NCI-H187 (cell line): ENCODE data around the gene CA7.
A peak's percentile ranks its signal among the peaks of the same experiment; 100 is the strongest.
"Not testable (repeated sequence)": the region's sequence is repeated elsewhere in the genome, so short reads cannot be mapped to it uniquely, and the experiment has no call there.

Source experiments
- DNase-seq, 2 experiments: peaks; one replicate each; lab custom pipeline; 2025; lab: John Stamatoyannopoulos, UW

CA7 gene

DNA sequence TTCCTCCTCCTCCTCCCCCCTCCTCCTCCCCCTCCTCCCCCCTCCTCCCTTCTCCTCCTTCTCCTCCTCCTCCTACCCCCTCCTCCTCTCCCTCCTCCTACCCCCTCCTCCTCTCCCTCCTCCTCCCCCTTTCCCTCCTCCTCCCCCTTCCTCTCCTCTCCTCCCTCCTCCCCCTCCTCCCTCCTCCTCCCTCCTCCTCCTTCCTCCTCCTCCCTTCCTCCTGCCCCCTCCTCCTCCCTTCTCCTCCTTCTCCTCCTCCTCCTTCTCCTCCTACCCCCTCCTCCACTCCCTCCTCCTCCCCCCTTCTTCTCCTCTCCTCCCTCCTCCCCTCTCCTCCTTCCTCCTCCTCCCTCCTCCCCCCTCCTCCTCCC lies 29.5 kb downstream of the CA7 start:
- no peak for DNase-seq

DNA sequence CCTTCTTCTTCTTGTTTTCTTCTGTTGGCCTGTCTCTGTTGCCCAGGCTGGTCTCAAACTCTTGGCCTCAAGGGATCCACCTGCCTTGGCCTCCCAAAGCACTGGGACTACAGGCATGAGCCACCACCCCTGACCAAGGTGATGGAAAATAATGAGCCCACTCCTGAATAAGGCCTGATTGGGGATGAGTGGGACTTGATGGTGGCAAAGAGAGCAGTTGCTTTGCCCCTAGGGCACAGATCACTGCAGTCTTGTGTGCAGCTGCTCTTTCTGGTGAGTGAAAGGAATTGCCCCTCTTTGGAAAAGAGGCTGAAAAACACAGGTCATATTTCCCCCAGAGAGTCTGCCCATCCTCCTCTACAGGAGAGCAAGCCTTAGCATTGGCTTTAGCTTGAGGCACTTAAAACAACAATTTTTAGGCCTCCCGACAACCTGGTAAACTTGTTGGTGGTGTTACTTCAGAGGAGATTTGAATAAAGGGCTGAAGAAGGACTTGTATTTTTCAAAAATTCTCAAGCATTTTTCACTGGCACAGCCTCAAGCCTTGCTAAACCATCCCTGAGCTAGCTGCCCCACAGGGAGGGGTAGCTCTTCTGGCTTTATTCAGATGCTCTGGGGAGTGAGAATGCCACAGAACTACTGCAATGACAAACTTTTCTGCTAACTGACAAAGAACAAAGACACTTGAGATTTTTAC lies 30.0 kb downstream of the CA7 start:
- DNase-seq = no peak

DNA sequence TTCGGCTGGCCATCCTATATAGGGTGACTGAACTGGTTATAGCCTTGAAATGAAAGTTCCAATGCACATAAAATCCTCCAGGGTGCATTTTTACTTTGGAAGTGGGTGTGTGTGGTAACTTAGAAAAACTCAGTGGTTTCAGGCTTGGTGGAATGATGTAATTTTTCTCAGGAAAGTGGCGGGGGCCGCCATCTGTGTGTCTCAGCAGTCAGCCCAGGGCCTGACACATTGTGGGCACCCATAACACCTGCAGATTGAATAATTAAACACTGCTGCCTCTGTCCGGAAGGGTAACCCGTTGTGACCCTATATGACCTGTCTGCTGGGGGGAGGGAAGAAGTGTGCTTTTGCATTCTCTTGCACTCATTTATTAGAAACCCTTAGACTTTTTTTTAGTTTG lies 33.9 kb downstream of the CA7 start:
- no peak for DNase-seq

DNA sequence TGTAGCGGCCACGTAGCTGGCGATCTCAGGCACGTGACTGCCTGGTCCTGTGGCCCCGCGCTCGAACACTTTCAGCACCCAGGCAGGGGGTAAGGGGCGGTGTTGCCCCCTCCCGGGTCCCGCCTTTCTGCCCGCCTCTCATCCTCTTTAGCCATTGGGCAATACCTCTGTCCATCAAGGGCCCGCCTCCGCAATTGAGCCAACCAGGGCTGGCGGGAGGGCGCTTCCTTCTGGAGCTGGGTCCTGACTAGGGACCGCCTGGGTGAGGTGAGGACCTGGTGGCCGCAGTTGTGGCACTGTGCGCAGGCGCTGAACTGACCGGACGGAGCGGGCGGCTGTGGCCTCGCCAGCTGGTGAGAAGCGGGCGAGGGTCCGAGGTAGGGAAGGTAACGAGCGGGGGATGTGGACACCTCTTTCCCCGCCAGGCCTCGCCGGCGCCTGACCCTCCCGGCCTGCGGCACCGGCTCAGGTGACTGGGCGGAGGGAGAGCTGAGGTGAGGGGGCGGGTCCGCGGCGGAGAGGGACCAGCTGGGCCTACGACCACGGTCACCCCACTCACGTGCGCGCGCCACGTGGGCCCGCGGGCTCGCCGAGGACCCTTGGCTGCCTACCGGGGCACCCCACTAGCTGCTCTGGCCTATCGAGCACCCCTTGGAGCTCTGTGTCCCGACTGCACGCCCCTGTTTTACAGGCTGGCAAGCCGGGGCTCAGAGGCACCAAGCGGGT lies 36.2 kb downstream of the CA7 start, which contains the start of gene PDP2:
Gene PDP2 (plus strand): TSS at position 228 of the 726 bp plus-strand sequence. CDS start 3,770 bp downstream, outside the sequence.
- peak; percentile 46 to 86 for DNase-seq

DNA sequence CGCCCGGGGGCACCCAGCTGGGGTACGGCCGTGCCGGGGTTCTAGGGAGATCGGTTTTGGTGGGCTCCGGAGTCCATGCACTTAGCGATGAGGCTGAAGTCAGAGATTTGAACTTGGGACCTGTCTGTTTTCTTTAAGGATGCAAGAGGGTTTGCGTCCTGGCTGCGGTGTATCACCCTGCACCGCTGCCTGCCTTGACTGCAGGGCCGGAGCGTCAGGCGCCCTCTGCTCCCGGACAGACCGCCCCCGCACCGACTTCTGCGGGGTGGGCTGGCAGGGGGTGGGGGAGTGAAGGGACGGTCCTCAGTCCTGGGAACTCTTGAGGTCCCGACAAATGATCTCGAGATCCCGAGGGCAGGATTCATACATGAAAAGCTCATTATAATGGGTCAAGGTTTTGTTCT lies 36.8 kb downstream of the CA7 start:
- no peak for DNase-seq

DNA sequence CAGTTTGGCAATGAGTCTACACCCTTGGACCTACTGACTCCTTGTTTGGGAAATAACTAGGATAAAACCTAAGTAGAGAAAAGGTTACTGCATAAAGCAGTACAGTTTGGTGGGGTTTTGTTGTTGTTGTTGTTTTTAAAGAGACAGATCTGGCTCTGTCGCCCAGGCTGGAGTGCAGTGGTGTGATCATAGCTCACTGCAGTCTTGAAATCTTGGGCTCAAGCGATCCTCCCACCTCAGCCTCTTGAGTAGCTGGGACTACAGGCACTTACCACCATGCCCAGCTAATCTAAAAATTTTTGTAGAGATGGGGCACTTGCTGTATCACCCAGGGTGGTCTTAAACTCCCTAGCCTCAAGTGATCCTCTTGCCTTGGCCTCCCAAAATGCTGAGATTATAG lies 37.3 kb downstream of the CA7 start:
- no peak for DNase-seq

DNA sequence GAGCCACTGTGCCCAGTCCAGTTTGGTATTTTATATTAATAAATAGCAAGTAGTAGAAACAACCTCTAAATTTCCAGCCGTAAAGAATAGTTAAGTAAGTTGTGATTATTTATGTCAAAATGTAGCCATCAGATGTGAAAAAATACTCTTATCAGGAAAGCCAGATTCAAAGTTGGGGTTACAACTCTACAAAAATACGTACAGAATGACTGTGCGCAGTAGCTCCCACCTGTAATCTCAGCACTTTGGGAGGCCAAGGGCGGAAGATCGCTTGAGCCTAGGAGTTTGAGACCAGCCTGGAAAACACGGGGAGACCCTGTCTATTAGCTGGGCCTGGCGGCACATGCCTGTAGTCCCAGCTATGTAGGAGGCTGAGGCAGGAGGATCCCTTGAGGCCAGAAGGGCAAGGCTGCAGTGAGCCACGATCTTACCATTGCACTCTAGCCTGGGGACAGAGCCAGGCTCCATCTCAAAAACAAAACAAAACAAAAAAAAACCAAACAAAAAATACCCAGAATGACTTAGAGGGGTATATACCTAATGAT lies 37.8 kb downstream of the CA7 start:
- DNase-seq = no peak

DNA sequence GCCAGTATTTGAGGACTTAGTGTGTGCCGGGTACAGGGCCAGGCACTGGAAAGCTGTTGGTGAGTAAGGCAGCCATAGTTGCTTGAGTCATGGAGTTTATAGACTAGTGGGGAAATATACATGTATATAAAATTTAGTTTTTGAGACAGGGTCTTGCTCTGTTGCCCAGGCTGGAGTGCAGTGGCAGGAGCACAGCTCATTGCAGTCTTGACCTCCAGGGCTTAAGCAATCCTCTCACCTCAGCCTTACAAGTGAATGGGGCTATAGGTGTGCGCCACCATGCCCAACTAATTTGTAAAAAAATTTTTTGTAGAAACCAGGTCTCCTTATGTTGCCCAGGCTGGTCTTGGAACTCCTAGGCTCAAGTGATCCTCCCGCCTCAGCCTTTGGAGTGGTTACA lies 38.5 kb downstream of the CA7 start:
- DNase-seq = no peak

DNA sequence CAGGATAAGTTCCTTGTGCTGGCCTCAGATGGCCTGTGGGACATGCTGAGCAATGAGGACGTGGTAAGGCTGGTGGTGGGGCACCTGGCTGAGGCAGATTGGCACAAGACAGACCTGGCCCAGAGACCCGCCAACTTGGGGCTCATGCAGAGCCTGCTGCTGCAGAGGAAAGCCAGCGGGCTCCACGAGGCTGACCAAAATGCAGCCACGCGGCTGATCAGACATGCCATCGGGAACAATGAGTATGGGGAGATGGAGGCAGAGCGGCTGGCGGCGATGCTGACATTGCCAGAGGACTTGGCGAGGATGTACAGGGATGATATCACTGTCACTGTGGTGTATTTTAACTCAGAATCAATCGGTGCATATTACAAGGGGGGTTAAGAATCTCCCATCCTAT lies 41.3 kb downstream of the CA7 start:
- DNase-seq = no peak

DNA sequence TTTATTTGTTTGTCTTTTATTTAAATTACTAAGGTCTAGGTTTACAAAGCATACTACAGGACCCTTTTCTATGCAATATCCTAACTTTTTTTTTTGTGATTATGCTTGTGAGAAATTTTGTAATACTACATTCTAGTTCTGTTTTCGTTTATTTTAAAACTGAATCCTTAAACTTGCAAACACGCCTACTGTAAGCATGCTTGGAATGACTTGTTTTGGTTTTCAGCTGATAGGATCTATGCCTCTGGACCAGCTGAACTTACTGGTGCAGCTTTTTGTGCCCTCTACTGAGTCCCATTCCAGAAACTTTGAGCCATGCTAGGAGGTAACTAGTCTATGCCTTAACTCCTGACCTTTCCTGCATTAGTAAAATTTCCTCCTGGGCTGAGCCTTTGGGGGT lies 42.1 kb downstream of the CA7 start:
- DNase-seq = no peak

DNA sequence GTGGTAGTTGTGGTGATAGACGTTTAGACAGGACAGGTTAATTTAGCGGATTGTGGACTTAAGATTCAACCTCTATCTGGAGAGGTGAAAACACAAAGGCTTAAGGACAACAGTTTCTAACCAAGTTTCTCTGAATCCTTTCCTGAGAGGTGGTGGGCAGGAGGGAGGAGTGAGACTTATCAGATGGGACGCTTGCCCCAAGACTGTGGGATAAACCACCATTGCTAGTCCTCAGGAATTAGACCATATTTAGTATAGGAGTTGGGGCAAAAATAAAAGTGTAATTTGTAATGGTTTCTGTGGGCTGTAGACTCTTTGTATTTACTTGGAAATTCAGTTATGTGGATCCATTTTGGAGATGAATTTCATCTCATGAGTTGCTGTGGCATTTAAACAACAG lies 42.7 kb downstream of the CA7 start:
- no peak for DNase-seq

DNA sequence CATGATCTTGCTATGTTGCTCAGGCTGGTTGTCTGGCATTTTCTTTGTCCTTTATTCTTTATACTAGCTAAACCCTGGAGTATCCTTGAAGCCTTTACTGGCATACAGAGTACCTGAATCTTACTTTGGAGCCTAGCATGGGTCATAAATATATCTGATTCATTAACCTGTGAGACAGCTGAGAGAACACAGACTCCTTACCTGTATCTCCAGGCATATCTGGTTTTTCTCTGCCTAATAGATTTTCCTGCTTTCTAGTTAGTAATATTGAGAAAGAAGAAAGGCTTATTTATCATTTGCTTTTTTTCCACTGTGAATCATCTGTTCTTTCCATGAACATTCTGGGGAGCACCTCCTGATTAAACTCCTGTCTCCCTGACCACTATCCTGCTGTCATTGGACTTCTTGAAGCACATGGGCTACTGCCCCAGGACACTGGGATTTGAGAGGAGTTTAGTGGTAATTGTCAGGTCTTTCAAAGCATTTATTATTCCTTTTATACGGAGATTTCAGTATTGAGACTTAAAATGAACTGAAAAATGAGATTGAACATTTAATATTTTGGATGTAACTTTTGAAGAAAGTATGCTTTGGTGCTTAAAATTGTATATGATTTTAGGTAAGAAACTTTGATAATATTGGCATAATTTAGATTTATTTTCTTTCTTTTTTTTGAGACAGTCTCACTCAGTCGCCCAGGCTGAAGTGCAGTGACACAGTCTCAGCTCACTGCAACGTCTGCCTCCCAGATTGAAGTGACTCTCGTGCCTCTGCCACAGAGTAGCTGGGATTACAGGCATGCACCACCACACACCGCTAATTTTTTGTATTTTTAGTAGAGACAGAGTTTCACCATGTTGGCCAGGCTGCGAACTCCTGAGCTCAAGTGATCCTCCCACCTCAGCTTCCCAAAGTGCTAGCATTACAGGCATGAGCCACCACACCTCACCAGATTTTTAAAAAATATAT lies 44.7 kb downstream of the CA7 start:
- DNase-seq = no peak

DNA sequence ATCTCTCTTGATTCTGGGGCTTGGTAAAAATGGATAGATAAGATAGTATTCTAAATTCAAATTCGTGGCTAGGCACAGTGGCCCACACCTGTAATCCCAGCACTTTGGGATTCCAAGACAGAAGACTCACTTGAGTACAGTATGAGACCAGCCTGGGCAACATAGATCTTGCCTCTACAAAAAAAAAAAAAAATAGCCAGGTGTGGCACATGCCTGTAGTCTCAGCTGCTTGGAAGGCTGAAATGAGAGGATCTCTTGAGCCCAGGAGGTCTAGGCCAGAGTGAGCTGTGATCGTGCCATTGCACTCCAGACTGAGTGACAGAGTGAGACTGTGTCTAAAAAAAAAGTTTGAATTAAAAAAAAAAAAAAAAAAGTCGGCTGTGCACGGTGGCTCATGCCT lies 45.4 kb downstream of the CA7 start:
- DNase-seq = no peak

DNA sequence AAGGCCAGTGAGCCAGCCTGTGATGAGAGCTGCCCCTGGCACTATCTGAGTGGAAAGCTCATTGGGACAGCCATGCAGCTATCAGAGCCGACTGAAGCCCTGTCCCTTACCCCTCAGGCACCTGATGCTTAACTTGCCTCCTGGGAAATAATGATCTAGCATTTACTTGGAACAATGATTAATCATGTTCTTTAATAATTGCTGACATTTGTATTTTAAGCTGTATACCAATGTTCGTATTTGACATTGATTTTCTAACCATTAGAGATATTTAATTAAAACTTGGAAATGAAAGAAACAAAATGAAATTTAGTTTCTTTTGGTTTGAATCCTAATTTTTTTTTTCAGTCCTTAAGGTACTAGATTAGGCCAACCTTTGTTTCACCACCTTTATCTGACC lies 46.6 kb downstream of the CA7 start:
- DNase-seq = no peak

DNA sequence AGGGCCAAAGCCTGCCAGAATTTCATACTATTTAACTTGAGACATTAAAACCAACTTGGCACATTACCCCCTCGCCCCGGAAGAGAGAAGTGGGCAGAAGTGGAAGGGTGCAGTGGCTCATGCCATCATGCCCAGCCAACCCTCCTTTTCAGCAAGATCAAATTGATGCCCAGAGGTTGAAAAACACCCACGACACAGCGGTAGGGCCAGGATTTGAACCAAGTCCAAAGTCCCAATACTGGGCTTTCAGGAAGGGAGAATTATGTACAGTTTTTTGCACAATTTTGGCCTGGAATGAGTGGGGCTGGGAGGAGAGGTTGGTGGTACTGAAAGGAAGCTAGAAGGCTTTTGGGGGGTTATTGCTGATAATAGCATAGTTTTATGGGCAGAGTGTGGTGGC lies 47.1 kb downstream of the CA7 start:
- DNase-seq = no peak

DNA sequence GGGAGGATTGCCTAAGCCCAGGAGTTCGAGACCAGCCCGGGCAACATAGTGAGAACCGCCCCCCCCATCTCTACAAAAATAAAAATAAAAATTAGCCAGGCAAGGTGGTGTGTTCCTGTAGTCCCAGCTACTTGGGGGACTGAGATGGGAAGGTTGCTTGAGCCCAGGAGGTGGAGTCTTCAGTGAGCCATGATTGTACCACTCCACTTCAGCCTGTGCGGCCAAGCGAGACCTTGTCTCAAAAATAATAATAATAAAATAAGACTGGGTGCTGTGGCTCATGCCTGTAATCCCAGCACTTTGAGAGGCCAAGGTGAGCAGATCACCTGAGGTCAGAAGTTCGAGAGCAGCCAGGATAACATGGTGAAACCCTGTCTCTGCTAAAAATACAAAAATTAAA lies 47.6 kb downstream of the CA7 start:
- no peak for DNase-seq

DNA sequence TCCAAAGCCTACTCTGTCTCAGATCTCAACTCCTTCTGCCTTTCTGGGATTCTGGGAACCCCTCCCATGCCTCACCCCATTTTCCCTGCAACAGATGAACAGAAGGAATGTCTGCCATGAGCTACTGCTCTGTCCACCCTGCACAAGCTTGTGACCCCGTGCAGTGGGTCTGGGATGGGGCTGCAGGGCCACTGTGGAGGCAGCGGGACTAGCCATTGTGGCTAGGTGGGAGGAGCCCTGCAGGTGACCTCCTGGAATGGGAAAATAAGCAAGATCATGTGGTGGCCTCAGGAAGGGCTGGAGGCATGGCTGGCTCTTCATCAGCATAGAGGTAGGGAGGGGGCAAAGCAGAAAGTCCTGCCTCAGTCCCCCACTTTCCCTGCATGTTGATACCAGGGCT lies 49.8 kb downstream of the CA7 start:
- no peak for DNase-seq

DNA sequence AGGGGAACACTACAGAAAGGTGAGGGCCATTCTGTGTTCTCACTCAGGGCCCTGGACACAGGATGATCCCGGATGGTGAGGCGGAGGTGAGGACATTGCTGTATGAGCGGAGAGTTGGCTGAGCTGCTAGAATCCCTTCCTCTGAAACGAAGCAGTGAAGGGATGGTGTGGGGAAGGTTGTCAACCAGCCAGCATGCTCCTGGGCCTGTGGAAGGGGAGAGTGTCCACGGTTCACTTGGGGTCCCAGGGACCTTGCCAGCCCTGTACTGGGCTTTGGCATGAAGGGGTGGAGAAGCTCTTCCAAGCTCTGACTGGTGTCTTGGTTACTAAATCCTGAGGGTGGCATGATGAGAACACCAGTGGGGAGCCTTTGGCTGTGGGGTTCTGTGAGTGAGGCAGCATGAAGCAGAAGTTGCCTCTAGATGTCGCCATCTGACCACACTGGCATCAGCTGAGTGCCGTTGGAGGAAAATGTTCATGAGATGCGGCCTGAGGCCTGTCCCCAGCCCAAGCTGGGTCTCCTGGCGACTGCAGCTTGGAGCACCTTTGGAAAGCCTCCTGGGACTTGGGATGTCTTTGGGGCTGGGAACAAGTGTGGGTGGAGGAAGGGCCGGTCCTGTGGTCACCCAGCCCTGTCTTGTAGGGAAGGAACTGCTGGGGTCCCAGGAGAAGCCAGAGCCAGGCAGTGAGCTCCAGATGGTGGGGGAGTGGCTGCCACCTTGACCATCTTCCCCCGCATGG lies 50.9 kb downstream of the CA7 start:
- DNase-seq = no peak

DNA sequence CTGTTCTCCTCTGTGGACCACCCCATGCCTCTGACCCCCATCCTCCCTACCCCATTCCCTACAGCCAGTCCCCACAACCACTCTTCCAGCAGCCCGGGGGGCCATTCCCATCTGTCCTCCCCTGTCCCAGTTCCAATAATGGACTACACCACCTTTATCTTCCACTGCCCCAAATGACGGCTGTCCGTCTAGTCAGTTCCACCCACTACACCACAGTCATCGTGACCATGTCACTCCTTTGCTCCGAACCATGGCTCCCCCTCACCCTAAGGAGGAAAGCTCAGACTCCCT lies 51.4 kb downstream of the CA7 start:
- DNase-seq = no peak

DNA sequence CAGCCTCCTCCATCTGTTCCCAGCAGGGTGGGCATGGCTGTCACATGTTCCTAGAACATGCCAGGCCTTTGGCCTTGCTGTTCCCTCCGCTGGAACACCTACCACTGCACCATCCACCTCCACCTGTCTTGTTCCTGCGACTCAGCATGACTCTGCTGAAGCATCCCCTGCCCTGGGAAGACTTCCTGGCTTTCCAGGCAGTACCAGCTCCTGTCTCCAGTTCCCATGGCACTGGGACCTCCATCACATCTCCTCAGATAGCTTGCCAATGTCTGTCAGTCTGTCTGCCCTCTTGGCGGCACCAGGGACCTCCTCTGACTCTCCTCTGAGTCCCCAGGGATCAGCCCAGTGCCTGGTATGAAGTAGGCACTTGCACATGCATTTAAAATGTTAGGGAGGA lies 51.8 kb downstream of the CA7 start:
- DNase-seq = no peak

DNA sequence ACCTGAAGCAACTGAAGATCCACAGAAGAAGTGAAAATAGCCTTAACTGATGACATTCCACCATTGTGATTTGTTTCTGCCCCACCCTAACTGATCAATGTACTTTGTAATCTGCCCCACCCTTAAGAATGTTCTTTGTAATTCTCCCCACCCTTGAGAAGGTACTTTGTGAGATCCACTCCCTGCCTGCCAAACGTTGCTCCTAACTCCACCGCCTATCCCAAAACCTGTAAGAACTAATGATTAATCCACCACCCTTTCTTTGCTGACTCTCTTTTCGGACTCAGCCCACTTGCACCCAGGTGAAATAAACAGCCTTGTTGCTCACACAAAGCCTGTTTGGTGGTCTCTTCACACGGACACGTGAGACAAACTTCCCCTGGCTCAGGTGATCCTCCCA lies 52.5 kb downstream of the CA7 start:
- DNase-seq = not testable (repeated sequence)

DNA sequence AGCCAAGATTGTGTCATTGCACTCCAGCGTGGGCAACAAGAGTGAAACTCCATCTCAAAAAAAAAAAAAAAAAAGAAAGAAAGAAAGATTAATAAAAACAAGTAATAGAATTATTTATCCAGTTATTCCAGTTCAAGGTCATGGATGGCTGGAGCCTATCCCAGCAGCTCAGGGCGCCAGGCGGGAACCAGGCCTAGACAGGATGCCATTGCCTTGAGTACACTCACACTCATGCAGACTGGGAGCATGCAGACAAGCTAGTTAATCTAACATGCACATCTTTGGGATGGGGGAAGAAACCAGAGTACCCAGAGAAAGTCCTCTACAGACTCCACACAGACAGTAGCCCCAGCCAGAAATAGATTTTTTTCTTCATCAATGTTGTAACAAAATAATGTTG lies 54.0 kb downstream of the CA7 start:
- DNase-seq = no peak
